Naive thymus-derived CD8-positive, alpha-beta T cell (primary cell): Measurements from ENCODE around the gene PGPEP1. TPM values are rescaled to one million over a fixed set of nuclear protein-coding genes. Genes with fewer than 3 reads are reported as not detected.

Experiments used
- ATAC-seq, 2 donors: fragments of 150-1000 bp; cut with Tn5 transposase in 1 of 2; sonication (Bioruptor Pico), chemical (Tn5 transposase) in 1 of 2; 1 replicate in 1 of 2; 2 replicates in 1 of 2; pipeline ENCODE4 v1.10.0; 2021; ENCODE audit warnings: mild to moderate bottlenecking in 2 of 2, moderate library complexity in 2 of 2
- POLR2A ChIA-PET: fragments of 350-600 bp; sonication (Branson Sonifier 250); formaldehyde crosslinking; loops from one replicate; lab custom pipeline; 2021; ENCODE audit warnings: antibody characterized with exemption; lab: Charles Lee
- DNase-seq, 10 donors: peaks; one replicate each; pipeline versions ENCODE4 v3.0.0 to v3.0.0-alpha.2; 2020 to 2022
- H3K27ac Mint-ChIP-seq, 10 donors: one replicate each; pipeline ENCODE4 v1.8.0; 2020 to 2022; ENCODE audit warnings: mild to moderate bottlenecking in 10 of 10, mixed read lengths in 10 of 10, moderate library complexity in 4 of 10, inconsistent platforms in 1 of 10
- H3K27me3 Mint-ChIP-seq, 5 donors: one replicate each; pipeline ENCODE4 v1.8.0; 2021 to 2022; ENCODE audit warnings: mixed read lengths in 5 of 5
- H3K36me3 Mint-ChIP-seq, 3 donors: one replicate each; pipeline ENCODE4 v1.8.0; 2020 to 2022; ENCODE audit warnings: mixed read lengths in 3 of 3, mild to moderate bottlenecking in 2 of 3, inconsistent platforms in 1 of 3
- H3K4me1 Mint-ChIP-seq, 4 donors: one replicate each; pipeline ENCODE4 v1.8.0; 2021 to 2022; ENCODE audit warnings: mixed read lengths in 4 of 4
- H3K4me3 Mint-ChIP-seq, 10 donors: one replicate each; pipeline ENCODE4 v1.8.0; 2020 to 2022; ENCODE audit warnings: mild to moderate bottlenecking in 10 of 10, mixed read lengths in 10 of 10, moderate library complexity in 6 of 10, inconsistent platforms in 1 of 10
- H3K9me3 Mint-ChIP-seq, 9 donors: one replicate each; pipeline ENCODE4 v1.8.0; 2020 to 2022; ENCODE audit warnings: mixed read lengths in 9 of 9, mild to moderate bottlenecking in 3 of 9, inconsistent platforms in 1 of 9, moderate library complexity in 1 of 9
- microRNA-seq: library from miRNA; unstranded; fragments of <30 nt; microRNA quantifications from one replicate; pipeline ENCODE4 v1.2.0, GENCODE V29; 2022; ENCODE audit warnings: borderline microRNAs expressed
- polyA plus RNA-seq, 3 donors: library from polyadenylated mRNA; unstranded; fragments of 300-500 nt; fragmentation: Illumina TruSeq; gene quantifications; one replicate each; pipeline ENCODE4 v1.2.3, GENCODE V29; 2021
- total RNA-seq, 8 experiments: library from RNA in 2 of 8; stranded (reverse) in 2 of 8; gene quantifications; one replicate each; pipeline ENCODE4 v1.2.3 and lab custom pipeline; 2021 to 2026

PGPEP1 gene
- total and polyA plus RNA-seq, 5 experiments from 2014 or later, result 9.3 to 61.0 (median 11.9) TPM

GRCh38 chr19:18417250-18418028 lies 77.0 kb downstream of the PGPEP1 start:
- no peaks in the 10 kb centered on the region for H3K36me3 Mint-ChIP-seq

DNA sequence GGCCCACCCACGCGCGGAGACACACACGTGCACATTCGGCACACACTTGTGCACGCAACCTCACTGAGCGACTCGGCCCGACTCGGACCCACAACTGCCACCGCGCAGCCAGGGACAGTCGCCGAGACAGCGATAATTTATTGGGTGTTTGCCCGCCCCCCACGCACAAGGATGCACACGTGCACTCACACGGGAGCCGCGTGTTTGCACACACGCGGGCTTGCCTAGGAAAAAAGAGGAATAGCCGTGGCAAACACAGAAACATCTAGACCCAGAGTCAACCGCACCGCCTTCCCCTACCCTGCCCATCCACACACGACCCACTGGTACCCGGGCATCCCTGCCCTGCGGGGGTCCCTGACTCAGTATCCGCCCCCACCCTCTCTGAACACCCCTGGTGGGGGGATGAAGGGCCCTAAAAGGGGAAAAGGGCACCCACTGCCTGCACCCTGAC lies 77.7 kb downstream of the PGPEP1 start:
- no peaks in the 10 kb centered on the region for H3K9me3 Mint-ChIP-seq
- no peaks in the 10 kb centered on the region for H3K36me3 Mint-ChIP-seq
- POLR2A ChIA-PET, result interaction anchor here (0.8 to 4.9 kb wide), 10 partner anchors 7 to 414 kb away, joined by 3 to 50 read pairs (median 6); partner anchors contain the start of genes JUND and UPF1
- DNase-seq (no peak), ATAC-seq (no peak)
- H3K4me3 Mint-ChIP-seq, result peak overlapping the region; percentile 73 to 90 (median 85)
- peak overlapping the region in 7 of 10 donors; percentile 65 to 95 (median 82) for H3K27ac Mint-ChIP-seq
- peaks cover 0 to 36% (median 9%) of the 10 kb centered on the region in 5 donors for H3K27me3 Mint-ChIP-seq
- H3K4me1 Mint-ChIP-seq, result peaks cover 38 to 76% (median 75%) of the 10 kb centered on the region in 4 donors

More at GRCh38 chr19:18417250-18418028, 77.0 kb downstream of the PGPEP1 start:
- Mint-ChIP-seq H3K27ac (peak overlapping the region in 7 of 10 donors; percentile 65 to 95 (median 82)), H3K4me1 (peaks cover 34 to 70% (median 69%) of the 10 kb centered on the region in 4 donors), H3K27me3 (peaks cover 0 to 41% (median 9%) of the 10 kb centered on the region in 5 donors), H3K4me3 (peak overlapping the region; percentile 73 to 90 (median 85)), H3K9me3 (no peaks in the 10 kb centered on the region)
- ATAC-seq, result no peak
- DNase-seq, result peak in 2 of 10 donors; percentile 1 to 20
- POLR2A ChIA-PET, result interaction anchor here (0.7 to 4.9 kb wide), 8 partner anchors 8 to 414 kb away, joined by 3 to 50 read pairs (median 4); partner anchors contain the start of genes JUND and UPF1

GRCh38 chr19:18418483-18419194 lies 78.2 kb downstream of the PGPEP1 start:
- POLR2A ChIA-PET, result interaction anchor here (0.6 to 4.9 kb wide), 16 partner anchors 10 to 486 kb away, joined by 3 to 50 read pairs (median 4); partner anchors contain the start of genes CCDC124, JUND, RAB3A and UPF1
- H3K27me3 Mint-ChIP-seq, result peaks cover 0 to 36% (median 9%) of the 10 kb centered on the region in 5 donors
- peaks cover 40 to 82% (median 79%) of the 10 kb centered on the region in 4 donors for H3K4me1 Mint-ChIP-seq
- H3K4me3 Mint-ChIP-seq, result peak overlapping the region; percentile 73 to 90 (median 85)
- H3K9me3 Mint-ChIP-seq, result no peaks in the 10 kb centered on the region
- ATAC-seq, result peak; percentile 43
- DNase-seq, result peak in 3 of 10 donors; percentile 23 to 43 (median 41)
- peak overlapping the region; percentile 53 to 95 (median 84) for H3K27ac Mint-ChIP-seq
- no peaks in the 10 kb centered on the region for H3K36me3 Mint-ChIP-seq

GRCh38 chr19:18419195-18419698 lies 78.8 kb downstream of the PGPEP1 start, which contains the start of gene SSBP4:
Gene SSBP4, plus strand, starts transcription at chr19:18419398. Its CDS starts 251 bp downstream, at chr19:18419649.
- DNase-seq (peak; percentile 50 to 78 (median 69)), ATAC-seq (peak; percentile 62 to 67)
- peaks cover 38 to 84% (median 82%) of the 10 kb centered on the region in 4 donors for H3K4me1 Mint-ChIP-seq
- H3K27ac Mint-ChIP-seq, result peak within 1 kb of the TSS; percentile 53 to 95 (median 86)
- no peaks in the 10 kb centered on the region for H3K9me3 Mint-ChIP-seq
- peaks cover 0 to 32% (median 9%) of the 10 kb centered on the region in 5 donors for H3K27me3 Mint-ChIP-seq
- no peaks in the 10 kb centered on the region for H3K36me3 Mint-ChIP-seq
- POLR2A ChIA-PET, result interaction anchor here (0.6 to 4.9 kb wide), 15 partner anchors 9 to 487 kb away, joined by 3 to 50 read pairs (median 5); partner anchors contain the start of genes CCDC124, JUND, RAB3A and UPF1
- H3K4me3 Mint-ChIP-seq, result peak within 1 kb of the TSS; percentile 74 to 92 (median 86)

Small RNA genes lying within 50 kb of the gene (microRNA-seq; reads per million reads assigned to microRNA genes)
- not detected for gene MIR3189

Other genes with a start within 250 kb of the PGPEP1 start
- gene MAST3, start 242.8 kb upstream of the PGPEP1 start, total RNA-seq, result 10 to 100 TPM; 44.7 to 44.8 TPM
- gene MAST3, start 242.8 kb upstream of the PGPEP1 start, polyA plus RNA-seq, result 10 to 100 TPM in 2 of 3 donors, 1 to 10 TPM in 1; 9.4 to 15.7 (median 11.5) TPM
- gene PIK3R2, start 187.4 kb upstream of the PGPEP1 start, total RNA-seq, result 10 to 100 TPM; 20.9 to 21.5 TPM
- gene PIK3R2, start 187.4 kb upstream of the PGPEP1 start, polyA plus RNA-seq, result 10 to 100 TPM in 1 of 3 donors, 1 to 10 TPM in 2; 1.5 to 11.7 (median 3.6) TPM
- gene IFI30, start 166.8 kb upstream of the PGPEP1 start, total RNA-seq, result 10 to 100 TPM; 13.7 to 15.3 TPM
- 1 to 10 TPM; 3.3 to 7.1 (median 5.4) TPM for gene IFI30, start 166.8 kb upstream of the PGPEP1 start, polyA plus RNA-seq
- gene MPV17L2, start 147.4 kb upstream of the PGPEP1 start, total RNA-seq, result 1 to 10 TPM; 5.8 to 7.0 TPM
- gene MPV17L2, start 147.4 kb upstream of the PGPEP1 start, polyA plus RNA-seq, result 10 to 100 TPM in 1 of 3 donors, 1 to 10 TPM in 2; 5.1 to 12.2 (median 9.4) TPM
- gene RAB3A, start 136.6 kb upstream of the PGPEP1 start, total RNA-seq, result 1 to 10 TPM; 2.9 to 3.8 TPM
- gene RAB3A, start 136.6 kb upstream of the PGPEP1 start, polyA plus RNA-seq, result 1 to 10 TPM; 1.3 to 2.3 (median 1.8) TPM
- gene PDE4C, start 114.2 kb upstream of the PGPEP1 start, total RNA-seq, result not detected
- not detected for gene PDE4C, start 114.2 kb upstream of the PGPEP1 start, polyA plus RNA-seq
- gene IQCN, start 66.1 kb upstream of the PGPEP1 start, total RNA-seq, result 1 to 10 TPM; 7.4 to 8.4 TPM
- gene IQCN, start 66.1 kb upstream of the PGPEP1 start, polyA plus RNA-seq, result under 1 TPM in 2 of 3 donors, not detected in 1; 0.06 to 0.15 TPM
- gene JUND, start 59.0 kb upstream of the PGPEP1 start, total RNA-seq, result 100 to 1,000 TPM; 181 to 189 TPM
- 100 to 1,000 TPM in 1 of 3 donors, 10 to 100 TPM in 2; 43.3 to 169 (median 69.1) TPM for gene JUND, start 59.0 kb upstream of the PGPEP1 start, polyA plus RNA-seq
- gene LSM4, start 17.5 kb upstream of the PGPEP1 start, total RNA-seq, result 10 to 100 TPM; 82.1 to 84.0 TPM
- 100 to 1,000 TPM; 162 to 198 (median 181) TPM for gene LSM4, start 17.5 kb upstream of the PGPEP1 start, polyA plus RNA-seq
- not detected for gene GDF15, start 45.6 kb downstream of the PGPEP1 start, total RNA-seq
- gene GDF15, start 45.6 kb downstream of the PGPEP1 start, polyA plus RNA-seq, result not detected
- under 1 TPM; 0.16 to 0.39 TPM for gene LRRC25, start 57.0 kb downstream of the PGPEP1 start, total RNA-seq
- gene LRRC25, start 57.0 kb downstream of the PGPEP1 start, polyA plus RNA-seq, result under 1 TPM in 2 of 3 donors, not detected in 1; 0.13 to 0.26 TPM
- 10 to 100 TPM; 41.3 to 45.4 TPM for gene SSBP4, start 78.8 kb downstream of the PGPEP1 start, total RNA-seq
- 10 to 100 TPM; 48.1 to 78.8 (median 61.1) TPM for gene SSBP4, start 78.8 kb downstream of the PGPEP1 start, polyA plus RNA-seq
- gene ISYNA1, start 97.5 kb downstream of the PGPEP1 start, total RNA-seq, result 10 to 100 TPM; 62.5 to 63.7 TPM
- gene ISYNA1, start 97.5 kb downstream of the PGPEP1 start, polyA plus RNA-seq, result 10 to 100 TPM; 28.3 to 53.2 (median 40.4) TPM
- 10 to 100 TPM; 23.7 to 24.1 TPM for gene ELL, start 181.5 kb downstream of the PGPEP1 start, total RNA-seq
- 10 to 100 TPM in 1 of 3 donors, 1 to 10 TPM in 2; 7.6 to 11.0 (median 9.3) TPM for gene ELL, start 181.5 kb downstream of the PGPEP1 start, polyA plus RNA-seq
- 100 to 1,000 TPM; 235 to 236 TPM for gene FKBP8, start 203.0 kb downstream of the PGPEP1 start, total RNA-seq
- 100 to 1,000 TPM in 2 of 3 donors, 10 to 100 TPM in 1; 87.0 to 125 (median 106) TPM for gene FKBP8, start 203.0 kb downstream of the PGPEP1 start, polyA plus RNA-seq
- gene KXD1, start 217.3 kb downstream of the PGPEP1 start, total RNA-seq, result 10 to 100 TPM; 96.2 to 97.9 TPM
- gene KXD1, start 217.3 kb downstream of the PGPEP1 start, polyA plus RNA-seq, result 10 to 100 TPM; 68.3 to 80.2 (median 79.4) TPM
- gene UBA52, start 231.3 kb downstream of the PGPEP1 start, total RNA-seq, result 1,000 to 10,000 TPM; 1,986 to 2,036 TPM
- gene UBA52, start 231.3 kb downstream of the PGPEP1 start, polyA plus RNA-seq, result 1,000 to 10,000 TPM; 1,743 to 2,077 (median 1,903) TPM
- 100 to 1,000 TPM; 138 to 165 TPM for gene REX1BD, start 248.2 kb downstream of the PGPEP1 start, total RNA-seq
- 100 to 1,000 TPM; 165 to 196 (median 176) TPM for gene REX1BD, start 248.2 kb downstream of the PGPEP1 start, polyA plus RNA-seq